ENCODE data around the gene ATF5.

ATF5 gene

GRCh38 chr19:49929121-49929610 lies at the start of gene ATF5, which contains the start of gene NUP62:
Gene ATF5 (plus strand): TSS chr19:49929205. CDS start chr19:49930851, 1,646 bp downstream.
Gene NUP62 (minus strand): TSS chr19:49929504. CDS start chr19:49909807, 19,697 bp downstream.
- H3K27ac ChIP-seq = peak within 1 kb of the TSS; percentile 99

GRCh38 chr19:49879243-49879963 lies 49.6 kb upstream of the ATF5 start:
- TF ChIP-seq CTCF (conservative IDR thresholded peaks at IDR 0.05) = no peak
- peak overlapping the region; percentile 100 for H3K27ac ChIP-seq

More at GRCh38 chr19:49929121-49929610, at the start of gene ATF5, which contains the start of gene NUP62:
- no peak for TF ChIP-seq CTCF (conservative IDR thresholded peaks at IDR 0.05)

- H3K27ac ChIP-seq = peak overlapping the region; percentile 8; the same call in 1 of the 2 replicates
- TF ChIP-seq CTCF (conservative IDR thresholded peaks at IDR 0.05) = no peak
Measured at GRCh38 chr19:49880162-49880869, 48.7 kb upstream of the ATF5 start.

- no peak for TF ChIP-seq CTCF (conservative IDR thresholded peaks at IDR 0.05)
Measured at GRCh38 chr19:49881186-49881585, 47.8 kb upstream of the ATF5 start.

GRCh38 chr19:49881672-49882394 lies 47.2 kb upstream of the ATF5 start:
- no peak overlapping the region for H3K27ac ChIP-seq
- no peak for TF ChIP-seq CTCF (conservative IDR thresholded peaks at IDR 0.05)

More at GRCh38 chr19:49881186-49881585, 47.8 kb upstream of the ATF5 start:
- 0 out of 2 replicates have a peak overlapping the region, but pooled peaks have one; percentile 8 for H3K27ac ChIP-seq

- no peak for TF ChIP-seq CTCF (conservative IDR thresholded peaks at IDR 0.05)
- no peak overlapping the region for H3K27ac ChIP-seq
Measured at GRCh38 chr19:49882643-49883042, 46.4 kb upstream of the ATF5 start.

GRCh38 chr19:49883094-49883493 lies 45.9 kb upstream of the ATF5 start:
- no peak overlapping the region for H3K27ac ChIP-seq
- TF ChIP-seq CTCF (conservative IDR thresholded peaks at IDR 0.05) = no peak
